HG02840 (cell line): ENCODE data around the gene BTNL8.

Experiments used
- ATAC-seq: cut with Tn5 transposase; IDR thresholded peaks from one replicate; pipeline ENCODE4 v1.9.1; 2021; ENCODE audit warnings: mild to moderate bottlenecking, moderate library complexity, moderate number of reproducible peaks; ENCODE audit not compliant: unreplicated experiment, low FRiP score

Gene BTNL8, protein sequence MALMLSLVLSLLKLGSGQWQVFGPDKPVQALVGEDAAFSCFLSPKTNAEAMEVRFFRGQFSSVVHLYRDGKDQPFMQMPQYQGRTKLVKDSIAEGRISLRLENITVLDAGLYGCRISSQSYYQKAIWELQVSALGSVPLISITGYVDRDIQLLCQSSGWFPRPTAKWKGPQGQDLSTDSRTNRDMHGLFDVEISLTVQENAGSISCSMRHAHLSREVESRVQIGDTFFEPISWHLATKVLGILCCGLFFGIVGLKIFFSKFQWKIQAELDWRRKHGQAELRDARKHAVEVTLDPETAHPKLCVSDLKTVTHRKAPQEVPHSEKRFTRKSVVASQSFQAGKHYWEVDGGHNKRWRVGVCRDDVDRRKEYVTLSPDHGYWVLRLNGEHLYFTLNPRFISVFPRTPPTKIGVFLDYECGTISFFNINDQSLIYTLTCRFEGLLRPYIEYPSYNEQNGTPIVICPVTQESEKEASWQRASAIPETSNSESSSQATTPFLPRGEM

DNA sequence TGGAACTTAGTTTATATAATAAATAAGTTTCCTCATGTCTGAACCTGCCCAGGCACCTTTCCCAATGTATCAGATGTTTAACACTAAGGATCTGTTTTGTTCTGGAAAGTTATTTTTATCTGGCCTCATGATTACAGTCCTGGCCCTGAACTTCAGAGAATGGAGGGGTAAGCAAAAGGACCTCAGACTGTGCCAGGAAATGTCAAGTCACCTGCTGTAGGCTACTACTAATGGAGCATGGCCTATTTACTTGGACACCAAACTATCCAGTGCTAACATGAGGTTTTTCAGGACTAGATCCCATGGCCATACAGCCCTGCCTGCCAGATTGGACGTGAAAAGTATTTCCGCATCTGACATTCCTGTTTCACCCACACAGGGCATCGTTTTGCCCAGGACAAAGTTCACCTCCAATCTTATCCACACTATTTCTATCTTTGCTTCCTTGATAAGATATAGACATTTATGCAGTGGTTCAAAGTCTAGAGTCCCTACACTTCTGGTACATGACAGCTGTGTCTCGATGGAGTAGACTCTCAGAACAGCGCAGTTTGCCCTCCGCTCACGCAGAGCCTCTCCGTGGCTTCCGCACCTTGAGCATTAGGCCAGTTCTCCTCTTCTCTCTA is at the start of gene BTNL8:
TSS of gene BTNL8 (plus strand) at position 539 of the 626 bp plus-strand sequence. CDS start 152 bp downstream, outside the sequence.
- ATAC-seq = no peak

DNA sequence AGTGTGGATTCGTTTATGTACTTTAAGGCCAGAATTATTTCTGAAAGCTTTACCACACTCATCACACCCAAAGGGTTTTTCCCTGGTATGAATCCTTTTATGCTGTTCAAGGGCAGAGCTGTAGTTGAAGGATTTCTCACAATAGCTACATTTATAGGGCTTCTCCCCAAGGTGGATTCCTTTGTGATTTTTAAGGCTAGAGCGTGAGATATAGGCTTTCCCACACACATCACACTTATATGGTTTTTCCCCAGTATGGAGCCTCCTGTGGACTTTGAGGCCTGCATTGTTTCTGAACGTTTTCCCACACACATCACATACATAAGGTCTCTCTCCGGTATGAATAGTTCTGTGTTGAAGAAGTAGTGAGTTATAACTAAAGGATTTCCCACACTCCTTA is 49.1 kb upstream of the BTNL8 start:
- no peak for ATAC-seq

DNA sequence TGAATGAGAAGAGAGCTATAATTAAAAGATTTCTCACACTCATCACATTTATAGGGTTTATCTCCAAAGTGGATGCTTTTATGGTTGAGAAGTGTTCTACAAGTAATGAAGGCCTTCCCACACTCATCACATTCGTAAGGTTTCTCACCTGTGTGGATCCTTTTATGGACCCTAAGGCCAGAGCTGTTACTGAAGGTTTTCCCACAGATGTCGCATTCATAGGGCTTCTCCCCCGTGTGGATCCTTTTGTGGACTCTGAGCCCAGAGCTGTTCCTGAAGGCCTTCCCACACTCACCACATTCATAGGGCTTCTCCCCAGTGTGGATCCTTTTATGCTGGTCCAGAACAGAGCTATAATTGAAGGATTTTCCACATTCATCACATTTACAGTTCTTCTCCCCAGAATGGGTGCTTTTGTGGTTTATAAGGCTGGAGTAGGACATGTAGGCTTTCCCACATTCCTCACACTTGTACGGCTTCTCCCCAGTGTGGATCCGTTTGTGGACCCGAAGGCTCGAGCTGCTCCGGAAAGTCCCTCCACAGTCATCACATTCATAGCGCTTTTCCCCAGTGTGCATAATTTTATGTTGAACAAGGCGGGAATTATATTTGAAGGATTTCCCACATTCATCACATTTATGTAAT is 48.4 kb upstream of the BTNL8 start:
- ATAC-seq = no peak

DNA sequence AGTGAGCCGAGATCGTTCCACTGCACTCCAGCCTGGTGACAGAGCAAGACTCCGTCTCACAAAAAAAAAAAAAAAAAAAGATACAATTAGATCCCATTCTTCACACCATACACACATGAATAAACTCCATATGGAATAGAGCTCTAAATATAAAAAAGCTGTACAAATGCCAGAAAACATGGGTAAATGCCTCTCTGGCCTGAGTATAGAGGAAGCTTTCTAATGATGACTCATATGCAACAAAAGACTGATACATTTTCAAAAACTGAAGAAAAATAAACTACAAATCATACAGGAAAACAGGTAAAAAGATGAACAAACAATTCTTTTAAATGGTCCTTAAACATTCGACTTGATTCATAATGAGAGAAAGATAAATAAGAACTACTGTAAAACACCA is 46.5 kb upstream of the BTNL8 start:
- ATAC-seq = no peak

DNA sequence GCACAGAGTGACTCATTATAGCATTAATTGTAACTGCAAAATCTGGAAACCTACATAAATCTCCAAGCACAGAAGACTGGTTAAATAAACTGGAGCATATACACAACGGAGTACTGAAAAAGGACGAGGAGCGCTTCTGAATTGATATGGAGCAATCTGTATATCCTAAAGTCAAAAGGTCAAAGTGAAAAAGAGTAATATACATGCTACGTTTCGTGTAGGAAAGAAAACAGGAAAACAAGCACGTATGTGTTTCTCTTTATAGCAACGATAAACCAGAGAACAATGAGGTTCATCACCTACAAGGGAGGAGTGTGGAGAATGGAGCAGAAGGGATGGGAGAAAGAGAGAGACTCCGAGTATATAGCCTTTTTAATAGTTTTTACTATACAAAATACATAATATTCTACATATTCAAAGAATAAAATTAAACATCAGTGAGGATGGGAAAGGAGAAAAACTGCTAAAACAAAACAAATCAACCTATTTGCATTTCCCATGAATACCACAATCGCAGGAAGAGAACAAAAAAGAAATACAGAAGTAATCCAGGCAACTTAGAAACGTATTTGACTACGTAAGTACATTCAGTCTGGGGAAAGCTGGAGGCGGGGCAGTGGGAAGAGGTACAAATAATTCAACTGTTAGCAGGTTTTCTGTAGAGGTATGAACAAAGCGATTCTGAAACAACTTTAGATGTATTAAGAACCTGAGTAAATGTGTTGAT is 45.7 kb upstream of the BTNL8 start:
- no peak for ATAC-seq

DNA sequence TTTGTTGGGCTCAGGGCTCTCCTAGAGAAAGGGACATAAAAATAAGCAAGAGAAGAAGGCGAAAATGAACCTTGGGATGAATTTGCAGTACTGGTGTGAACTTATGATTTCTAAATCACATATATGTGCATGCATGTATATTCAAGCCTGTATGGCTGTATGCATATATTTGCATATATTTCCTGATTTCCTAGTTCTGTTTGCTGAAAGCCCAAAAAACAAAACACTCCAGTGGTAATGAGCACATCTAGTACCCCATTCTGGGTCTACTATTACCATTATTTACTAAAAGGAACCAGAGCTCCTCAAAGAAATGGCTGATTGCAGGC is 45.1 kb upstream of the BTNL8 start:
- no peak for ATAC-seq

DNA sequence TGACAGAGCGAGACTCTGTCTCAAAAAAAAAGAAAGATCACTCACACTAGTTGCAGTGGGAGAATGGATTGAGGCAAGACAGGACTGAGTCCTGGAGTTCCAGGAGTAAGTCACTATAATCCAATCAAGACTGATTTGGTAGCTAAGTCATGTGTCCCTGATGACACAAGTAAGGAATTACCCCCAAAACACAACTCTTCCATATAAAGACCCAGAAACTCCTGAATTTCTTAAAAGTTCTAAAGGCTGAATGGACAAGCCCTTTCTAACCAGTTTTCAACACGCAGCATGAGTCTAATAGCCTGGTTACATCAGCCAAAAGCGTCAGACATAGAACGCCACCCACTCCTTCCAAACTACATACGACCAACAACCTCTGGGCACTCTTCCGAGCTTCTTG is 40.4 kb upstream of the BTNL8 start:
- ATAC-seq = no peak

DNA sequence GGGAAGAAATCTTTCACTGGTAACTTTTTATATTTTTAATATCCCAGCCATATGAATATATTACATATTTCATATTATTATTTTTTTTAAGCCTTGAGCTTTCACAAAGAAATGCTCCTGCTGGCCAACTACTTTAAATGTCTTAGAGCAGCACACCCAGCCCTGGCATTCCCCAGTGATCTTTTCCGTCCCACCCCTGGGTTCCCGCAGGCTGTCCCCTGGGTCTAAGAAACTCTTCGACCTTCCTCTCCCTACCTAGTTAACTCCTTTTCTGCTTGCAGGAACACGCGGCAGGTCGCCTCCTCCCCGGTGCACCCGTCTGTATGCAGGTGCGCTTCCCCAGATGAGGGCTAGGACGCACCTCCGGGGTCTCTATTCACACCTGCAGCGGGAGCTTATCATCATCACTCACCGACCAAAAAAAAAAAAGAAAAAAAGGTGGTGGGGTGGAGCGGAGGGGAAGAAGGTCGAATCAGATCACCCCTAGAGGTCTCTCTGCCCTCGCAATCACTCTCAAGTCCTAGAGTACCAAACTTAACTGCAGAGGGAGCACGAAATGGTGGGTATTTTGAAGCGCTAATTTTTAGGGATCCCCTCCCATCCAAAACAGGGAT is 38.6 kb upstream of the BTNL8 start:
- ATAC-seq = peak; percentile 41

DNA sequence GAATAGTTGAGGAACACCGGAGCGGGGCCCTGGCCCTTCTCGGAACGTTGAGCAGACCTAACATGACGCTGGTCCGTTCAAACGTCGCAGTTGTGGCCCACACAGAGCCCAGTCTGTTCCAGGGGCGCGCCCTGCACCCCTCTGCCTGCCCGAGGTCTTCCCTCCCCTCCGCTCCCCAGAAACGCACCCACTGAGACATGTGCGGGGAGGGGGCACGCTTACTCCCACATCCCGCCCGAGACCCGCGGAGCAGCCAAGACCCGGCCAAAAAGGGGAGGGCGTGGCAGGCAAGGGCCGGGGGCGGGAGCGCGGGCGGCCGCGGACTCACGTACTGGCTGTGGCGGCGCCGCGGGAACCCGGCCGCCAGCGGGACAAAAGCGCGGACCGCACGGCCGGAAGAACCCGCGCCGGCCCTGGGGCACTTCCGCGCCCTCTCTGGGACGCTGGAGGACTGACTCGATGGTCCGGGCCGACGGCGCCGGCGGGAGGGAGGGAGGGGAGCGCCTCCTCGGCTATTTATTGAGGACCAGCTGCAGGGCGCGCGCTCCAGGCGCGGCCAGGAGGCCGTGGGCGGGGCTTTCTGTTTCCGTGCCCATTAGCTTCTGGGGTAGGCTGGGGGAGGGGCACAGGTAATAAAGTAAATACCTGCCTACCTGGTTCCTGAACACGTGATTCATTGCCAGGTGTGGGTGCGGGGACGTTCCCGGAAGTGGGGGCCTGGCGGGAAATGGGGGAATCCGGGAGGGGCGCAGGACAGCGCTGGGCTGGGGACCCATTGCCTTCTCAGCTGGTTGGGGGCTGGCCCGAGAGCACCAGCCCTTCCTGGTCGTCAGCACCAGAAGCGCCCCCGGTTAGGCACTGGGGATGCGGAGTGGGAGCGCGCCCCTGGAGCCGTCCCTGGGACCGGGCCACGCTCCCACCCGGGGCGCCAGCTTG is 37.8 kb upstream of the BTNL8 start, which contains the start of gene ZFP62:
TSS of gene ZFP62 (minus strand) at position 390 of the 936 bp plus-strand sequence. CDS start at position 333, 57 bp downstream.
- ATAC-seq = peak; percentile 85

DNA sequence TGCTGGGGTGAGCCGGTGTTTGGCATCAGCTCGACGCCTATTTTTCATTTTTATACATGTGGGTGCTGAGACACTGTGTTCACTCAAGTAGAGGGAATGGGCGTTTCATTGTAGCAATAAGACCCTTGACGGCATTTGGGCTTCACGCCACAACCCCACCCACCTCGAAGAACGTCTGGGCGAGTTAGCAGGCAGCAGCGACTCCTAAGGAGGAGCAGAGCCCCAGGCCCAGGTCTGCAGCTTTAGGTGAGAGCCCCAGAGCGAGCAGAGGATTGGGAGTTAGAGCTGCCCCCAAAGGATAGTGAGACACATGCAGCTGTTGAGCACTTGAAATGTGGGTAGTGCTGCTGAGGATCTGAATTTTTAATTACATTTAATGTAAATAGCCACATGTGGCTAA is 36.3 kb upstream of the BTNL8 start:
- no peak for ATAC-seq

DNA sequence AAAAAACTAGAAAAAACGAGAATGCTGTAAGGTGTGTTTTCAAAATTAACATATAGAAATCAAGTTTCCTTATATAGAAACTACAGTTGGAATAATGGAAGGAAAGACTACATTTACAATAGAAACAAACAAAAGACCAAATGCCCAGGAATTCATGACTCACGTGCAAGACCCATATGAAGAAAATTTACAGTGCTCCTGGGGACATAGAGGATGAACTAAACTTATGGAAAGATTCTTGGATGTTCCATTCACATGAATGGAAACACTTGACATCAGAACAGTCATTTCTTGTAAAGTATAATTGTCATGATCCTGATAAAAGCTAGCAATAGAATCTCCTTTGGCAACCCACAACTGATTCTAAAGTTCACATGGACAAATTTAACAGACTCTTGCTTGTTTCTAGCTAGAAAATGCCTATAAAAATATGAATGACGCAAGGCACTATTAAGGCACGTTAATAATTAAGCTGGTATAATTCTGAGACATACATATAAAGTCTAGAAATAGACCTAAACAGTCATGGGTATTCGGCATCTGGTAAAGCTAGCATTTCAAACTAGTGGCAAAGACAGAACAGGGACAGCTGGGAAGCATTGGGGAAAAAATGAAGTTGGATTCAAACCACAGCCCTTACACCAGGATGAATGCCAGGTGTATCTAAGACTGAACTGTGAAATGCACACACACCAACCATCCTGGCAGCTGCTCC is 32.8 kb upstream of the BTNL8 start:
- no peak for ATAC-seq

DNA sequence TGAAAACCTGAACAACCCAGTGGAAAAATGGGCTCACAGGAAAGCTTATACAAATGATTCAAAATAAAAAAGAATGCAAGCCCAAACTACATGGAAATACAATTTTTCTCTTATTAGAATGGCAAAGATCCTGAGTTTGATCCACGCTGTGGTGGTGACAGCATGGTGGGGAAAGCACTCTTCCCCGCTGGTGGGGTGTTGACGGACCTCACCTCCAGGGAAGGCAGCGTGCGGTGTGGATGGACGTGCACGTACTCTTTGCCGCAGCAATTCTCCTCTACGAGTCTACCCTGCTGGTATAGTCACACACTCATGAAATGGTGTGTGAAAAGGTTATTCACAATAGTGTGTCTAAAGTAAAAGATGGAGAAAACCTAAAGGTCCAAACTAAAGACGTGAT is 32.0 kb upstream of the BTNL8 start:
- no peak for ATAC-seq

DNA sequence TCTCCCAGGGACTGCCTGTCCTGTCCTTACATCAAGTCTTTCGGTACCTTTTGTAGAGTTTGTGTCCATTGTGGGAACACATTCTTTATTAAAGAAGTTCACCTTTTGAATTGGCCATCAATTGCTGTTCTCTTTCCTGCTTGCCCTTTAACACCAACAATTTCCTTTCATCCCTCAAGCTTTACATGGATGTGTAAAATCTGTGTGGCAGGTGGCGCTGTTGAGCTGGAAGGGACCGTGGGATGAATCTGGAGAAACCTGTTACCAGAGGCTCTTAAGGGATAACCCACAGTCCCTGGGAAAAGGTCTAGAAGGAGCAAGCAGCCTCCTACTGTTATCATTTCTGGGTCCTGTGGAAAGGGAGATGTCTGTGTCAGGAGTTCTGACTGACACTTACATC is 30.0 kb upstream of the BTNL8 start:
- ATAC-seq = no peak

DNA sequence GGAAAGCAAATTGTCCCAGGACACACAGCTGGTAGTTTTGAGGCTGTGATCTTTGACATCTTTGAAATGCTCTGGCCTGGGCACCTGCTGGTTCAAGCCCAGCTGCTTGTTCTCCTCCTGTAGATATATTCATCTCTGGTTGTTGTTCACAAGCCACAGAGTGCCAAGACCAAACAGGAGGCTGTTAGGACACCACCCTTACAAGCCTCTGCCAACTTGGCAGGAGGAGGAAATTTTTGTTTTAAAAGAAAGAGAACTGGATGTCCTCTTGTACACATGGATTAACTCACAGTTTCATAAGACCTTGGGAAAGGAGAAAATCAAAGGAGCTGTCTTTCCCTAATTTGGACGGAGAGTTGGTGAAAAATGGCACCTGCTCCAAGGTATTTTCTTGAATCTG is 29.4 kb upstream of the BTNL8 start:
- no peak for ATAC-seq

DNA sequence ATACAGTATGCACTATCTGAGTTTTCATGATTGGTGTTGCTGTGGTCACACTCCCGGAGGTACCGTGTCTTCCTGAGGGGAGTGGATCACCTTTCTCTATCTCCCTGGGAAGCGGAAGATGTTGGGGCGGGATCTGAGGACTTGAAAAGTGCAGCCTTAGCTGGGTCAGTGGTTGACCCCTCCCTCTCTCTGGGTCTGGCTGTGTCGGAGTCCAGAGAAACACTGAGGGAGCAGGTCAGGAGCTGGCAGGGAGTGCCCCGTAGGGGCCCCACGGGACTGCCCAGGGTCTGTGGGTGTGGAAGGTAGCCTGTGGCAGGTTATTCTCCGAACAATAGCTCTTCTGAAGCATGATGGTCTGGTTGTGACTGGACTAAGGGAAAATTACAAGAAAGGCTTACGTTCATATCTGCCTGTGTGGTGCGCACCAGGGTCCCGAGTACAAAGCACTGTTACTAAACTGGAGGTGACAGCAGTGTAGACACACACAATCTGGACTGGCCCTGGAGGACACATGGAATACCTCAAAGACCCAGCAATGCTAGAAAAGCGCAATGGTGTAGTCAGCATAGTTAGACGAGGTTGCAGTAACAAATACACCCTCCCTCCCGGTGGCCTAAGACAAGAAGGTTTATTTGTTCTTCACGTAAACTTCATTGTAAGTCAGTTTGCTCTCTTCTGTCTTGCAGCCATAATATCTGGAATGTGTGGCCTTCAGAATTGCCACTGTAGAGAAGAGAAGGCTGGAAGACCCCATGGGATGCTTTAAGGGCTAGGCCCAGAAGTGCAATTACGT is 28.5 kb upstream of the BTNL8 start:
- ATAC-seq = no peak

DNA sequence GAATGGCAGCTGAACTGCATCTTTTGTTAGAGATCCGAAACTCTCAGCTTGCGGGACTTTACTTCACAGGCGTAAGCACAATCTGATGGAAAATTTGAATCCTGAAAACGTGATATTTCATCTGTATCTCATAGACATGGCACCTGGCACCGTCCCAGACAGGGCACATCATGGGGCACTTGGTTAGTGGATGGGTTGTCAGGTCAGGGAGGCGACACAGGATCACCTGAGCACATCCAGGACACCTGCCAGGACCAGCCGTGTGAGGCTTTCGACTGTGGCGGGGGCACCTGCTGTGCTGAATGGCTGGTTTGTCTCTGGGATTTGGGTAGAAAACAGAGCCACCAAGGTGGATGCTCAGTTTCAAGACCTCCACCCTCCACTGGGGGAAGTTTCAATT is 26.5 kb upstream of the BTNL8 start:
- no peak for ATAC-seq

DNA sequence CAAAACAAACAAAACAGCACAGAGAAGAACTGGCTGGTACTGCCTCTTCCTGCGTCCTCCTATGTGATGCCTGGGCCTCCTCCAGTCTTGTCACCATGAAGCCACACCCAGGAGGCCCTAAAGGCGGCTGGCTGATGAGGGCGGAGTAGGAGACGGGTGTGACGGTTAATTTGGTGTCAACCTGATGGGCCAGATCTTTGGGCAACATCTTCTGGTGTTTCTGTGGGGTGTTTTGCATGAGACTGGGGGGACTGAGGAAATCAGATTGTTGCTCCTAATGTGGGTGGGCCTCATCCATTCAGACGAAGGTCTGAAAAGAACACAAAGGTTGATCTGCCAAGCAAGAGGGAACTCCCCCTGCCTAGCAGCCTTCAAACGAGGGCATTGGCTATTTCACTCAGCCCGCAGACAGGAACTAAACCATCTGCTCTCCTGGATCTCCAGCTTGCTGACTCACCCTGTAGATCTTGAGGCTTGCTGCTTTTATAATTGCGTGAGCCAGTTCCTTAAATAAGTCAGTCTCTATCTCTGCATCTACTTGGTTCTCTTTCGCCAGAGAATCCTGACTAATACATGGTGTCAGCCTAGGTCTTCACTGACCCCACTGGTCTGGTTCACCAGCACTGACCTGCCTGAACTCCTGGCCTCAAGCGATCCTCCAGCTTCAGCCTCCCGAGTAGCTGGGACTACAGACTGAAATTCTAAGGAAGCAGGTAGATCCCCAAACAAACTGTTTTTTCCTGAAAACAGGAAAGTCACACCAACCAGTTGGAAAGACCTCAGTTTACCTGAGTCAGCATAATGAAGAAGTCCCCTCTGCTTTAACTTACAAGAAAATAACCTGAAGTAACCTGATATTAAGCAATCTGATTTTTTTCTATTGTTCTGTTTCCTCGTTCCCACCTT is 25.1 kb upstream of the BTNL8 start:
- no peak for ATAC-seq
